GM23338 (cell line): ENCODE results near the gene STK24.

Source experiments
- CREB1 ChIP-seq: fragments of 250-450 bp; sonication (Bioruptor Pico); IDR thresholded peaks from 2 replicates; pipeline ENCODE4 v1.5.0; 2020; ENCODE audit warnings: low read depth, mild to moderate bottlenecking, moderate library complexity
- EZH2 ChIP-seq: fragments of 200-600 bp; sonication (generic); IDR thresholded peaks from one replicate; pipeline ENCODE4 v1.8.0; 2017; ENCODE audit warnings: antibody characterized with exemption, mild to moderate bottlenecking, low read depth; ENCODE audit not compliant: unreplicated experiment
- POLR2AphosphoS5 ChIP-seq: IDR thresholded peaks from 2 replicates; pipeline ENCODE4 v1.6.1; 2016; ENCODE audit warnings: antibody characterized with exemption, low read depth
- ZNF331 ChIP-seq: fragments of 250-450 bp; sonication (Bioruptor Pico); IDR thresholded peaks from 2 replicates; pipeline ENCODE4 v1.5.0; 2020; ENCODE audit warnings: low read depth, mild to moderate bottlenecking, moderate library complexity
- TF ChIP-seq, protein P1 (sequence below), 2 experiments: fragments of 200-600 bp in 1 of 2; sonication (generic) in 1 of 2; conservative IDR thresholded peaks; 2 replicates each; pipeline versions ENCODE4 v1.5.1 to v1.6.1; 2016 to 2017; ENCODE audit warnings: antibody characterized with exemption in 2 of 2, low read depth in 2 of 2, mild to moderate bottlenecking in 2 of 2, moderate library complexity in 1 of 2
- TF ChIP-seq, protein P2 (sequence below): IDR thresholded peaks from one replicate; pipeline ENCODE4 v1.6.1; 2018; ENCODE audit warnings: antibody characterized with exemption; ENCODE audit not compliant: unreplicated experiment

DNA sequence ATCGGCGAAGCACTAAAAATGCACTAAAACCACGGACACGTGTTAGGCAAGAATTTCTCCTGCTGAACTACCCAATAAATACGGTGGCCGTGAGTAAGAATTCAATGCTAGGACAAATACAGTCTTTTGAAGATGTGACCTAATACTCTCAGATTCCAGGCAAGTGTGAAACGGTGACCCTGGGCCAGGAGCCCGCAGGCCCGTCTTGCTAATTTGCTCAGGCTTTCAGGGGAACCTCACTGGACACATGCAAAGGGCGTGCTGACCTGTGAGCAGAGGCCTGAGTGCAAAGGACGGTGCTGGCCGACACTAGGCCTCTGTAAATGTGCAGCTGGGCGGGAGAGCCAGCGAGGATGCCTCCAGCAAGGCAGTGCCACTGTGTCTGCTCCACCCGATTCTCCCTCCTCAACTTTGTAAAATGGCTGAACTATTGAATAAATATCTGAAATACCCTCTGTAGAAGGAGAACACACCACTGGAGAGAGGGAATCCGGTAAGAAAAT, 70.1 kb downstream of the STK24 start:
- no peak for TF ChIP-seq POLR2AphosphoS5
- TF ChIP-seq, protein P1, sequence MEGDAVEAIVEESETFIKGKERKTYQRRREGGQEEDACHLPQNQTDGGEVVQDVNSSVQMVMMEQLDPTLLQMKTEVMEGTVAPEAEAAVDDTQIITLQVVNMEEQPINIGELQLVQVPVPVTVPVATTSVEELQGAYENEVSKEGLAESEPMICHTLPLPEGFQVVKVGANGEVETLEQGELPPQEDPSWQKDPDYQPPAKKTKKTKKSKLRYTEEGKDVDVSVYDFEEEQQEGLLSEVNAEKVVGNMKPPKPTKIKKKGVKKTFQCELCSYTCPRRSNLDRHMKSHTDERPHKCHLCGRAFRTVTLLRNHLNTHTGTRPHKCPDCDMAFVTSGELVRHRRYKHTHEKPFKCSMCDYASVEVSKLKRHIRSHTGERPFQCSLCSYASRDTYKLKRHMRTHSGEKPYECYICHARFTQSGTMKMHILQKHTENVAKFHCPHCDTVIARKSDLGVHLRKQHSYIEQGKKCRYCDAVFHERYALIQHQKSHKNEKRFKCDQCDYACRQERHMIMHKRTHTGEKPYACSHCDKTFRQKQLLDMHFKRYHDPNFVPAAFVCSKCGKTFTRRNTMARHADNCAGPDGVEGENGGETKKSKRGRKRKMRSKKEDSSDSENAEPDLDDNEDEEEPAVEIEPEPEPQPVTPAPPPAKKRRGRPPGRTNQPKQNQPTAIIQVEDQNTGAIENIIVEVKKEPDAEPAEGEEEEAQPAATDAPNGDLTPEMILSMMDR (conservative IDR thresholded peaks at IDR 0.05; ENCODE audit: low read depth in 2 of 2): no peak
- no peak for TF ChIP-seq EZH2
- TF ChIP-seq, protein P2, sequence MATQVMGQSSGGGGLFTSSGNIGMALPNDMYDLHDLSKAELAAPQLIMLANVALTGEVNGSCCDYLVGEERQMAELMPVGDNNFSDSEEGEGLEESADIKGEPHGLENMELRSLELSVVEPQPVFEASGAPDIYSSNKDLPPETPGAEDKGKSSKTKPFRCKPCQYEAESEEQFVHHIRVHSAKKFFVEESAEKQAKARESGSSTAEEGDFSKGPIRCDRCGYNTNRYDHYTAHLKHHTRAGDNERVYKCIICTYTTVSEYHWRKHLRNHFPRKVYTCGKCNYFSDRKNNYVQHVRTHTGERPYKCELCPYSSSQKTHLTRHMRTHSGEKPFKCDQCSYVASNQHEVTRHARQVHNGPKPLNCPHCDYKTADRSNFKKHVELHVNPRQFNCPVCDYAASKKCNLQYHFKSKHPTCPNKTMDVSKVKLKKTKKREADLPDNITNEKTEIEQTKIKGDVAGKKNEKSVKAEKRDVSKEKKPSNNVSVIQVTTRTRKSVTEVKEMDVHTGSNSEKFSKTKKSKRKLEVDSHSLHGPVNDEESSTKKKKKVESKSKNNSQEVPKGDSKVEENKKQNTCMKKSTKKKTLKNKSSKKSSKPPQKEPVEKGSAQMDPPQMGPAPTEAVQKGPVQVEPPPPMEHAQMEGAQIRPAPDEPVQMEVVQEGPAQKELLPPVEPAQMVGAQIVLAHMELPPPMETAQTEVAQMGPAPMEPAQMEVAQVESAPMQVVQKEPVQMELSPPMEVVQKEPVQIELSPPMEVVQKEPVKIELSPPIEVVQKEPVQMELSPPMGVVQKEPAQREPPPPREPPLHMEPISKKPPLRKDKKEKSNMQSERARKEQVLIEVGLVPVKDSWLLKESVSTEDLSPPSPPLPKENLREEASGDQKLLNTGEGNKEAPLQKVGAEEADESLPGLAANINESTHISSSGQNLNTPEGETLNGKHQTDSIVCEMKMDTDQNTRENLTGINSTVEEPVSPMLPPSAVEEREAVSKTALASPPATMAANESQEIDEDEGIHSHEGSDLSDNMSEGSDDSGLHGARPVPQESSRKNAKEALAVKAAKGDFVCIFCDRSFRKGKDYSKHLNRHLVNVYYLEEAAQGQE: no peak
- TF ChIP-seq ZNF331 (CRISPR knock-in tag): no peak
- TF ChIP-seq CREB1 (CRISPR knock-in tag): no peak
